ENCODE measurements around the gene TEX52.
A peak's percentile ranks its signal among the peaks of the same experiment; 100 is the strongest.
"Not testable (repeated sequence)": the region's sequence is repeated elsewhere in the genome, so short reads cannot be mapped to it uniquely, and the experiment has no call there.

The TEX52 gene

GRCh38 chr12:2864198-2864597 is 7.4 kb upstream of the TEX52 start:
- DNase-seq (ENCODE audit: low spot score), result no peak

DNA sequence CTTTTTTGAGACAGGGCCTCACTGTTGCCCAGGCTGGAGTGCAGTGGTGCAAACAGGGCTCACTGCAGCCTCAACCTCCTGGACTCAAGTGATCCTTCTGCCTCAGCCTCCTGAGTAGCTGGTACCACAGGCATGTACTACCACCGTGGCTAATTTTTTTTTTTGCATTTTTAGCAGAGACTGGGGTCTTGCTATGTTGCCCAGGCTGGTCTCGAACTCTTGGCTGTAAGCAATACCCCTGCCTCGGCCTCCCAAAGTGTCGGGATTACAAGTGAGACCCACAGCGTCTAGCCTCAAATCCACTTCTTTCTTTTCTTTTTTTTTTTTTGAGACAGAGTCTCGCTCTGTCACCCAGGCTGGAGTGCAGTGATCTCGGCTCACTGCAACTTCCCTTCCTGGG is 6.6 kb upstream of the TEX52 start:
- DNase-seq (ENCODE audit: low spot score), result not testable (repeated sequence)

GRCh38 chr12:2862876-2863275 is 6.0 kb upstream of the TEX52 start:
- DNase-seq (ENCODE audit: low spot score), result no peak

GRCh38 chr12:2860170-2860569 is 3.3 kb upstream of the TEX52 start:
- no peak for DNase-seq (ENCODE audit: low spot score)

DNA sequence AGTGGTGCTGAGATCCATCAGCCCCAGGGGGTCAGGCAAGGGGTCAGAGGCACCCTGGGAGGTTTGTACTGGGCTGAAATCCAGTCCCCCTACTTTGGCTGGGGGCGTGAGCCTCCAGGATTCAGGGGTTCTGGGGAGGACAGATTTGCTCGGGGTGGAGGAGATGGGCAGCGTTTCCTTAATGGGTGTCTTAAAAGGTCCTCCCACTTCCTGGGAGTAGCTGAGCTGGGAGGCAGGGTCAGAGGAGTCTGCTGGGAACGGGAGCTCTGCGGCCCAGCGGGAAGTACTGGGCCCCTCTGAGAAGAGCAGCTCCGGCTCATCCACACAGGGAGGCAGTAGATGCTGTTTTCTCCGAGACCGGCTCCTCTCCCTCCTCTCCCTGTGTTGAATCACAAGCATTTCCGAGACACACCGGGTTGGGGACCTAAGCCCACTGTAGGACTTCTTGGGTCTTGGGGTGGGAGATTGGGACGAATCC is 2.1 kb upstream of the TEX52 start:
- DNase-seq (ENCODE audit: low spot score), result no peak

GRCh38 chr12:2858334-2858733 is 1.5 kb upstream of the TEX52 start:
- no peak for DNase-seq (ENCODE audit: low spot score)

GRCh38 chr12:2857576-2857975 is 737 bp upstream of the TEX52 start:
- no peak for DNase-seq (ENCODE audit: low spot score)

DNA sequence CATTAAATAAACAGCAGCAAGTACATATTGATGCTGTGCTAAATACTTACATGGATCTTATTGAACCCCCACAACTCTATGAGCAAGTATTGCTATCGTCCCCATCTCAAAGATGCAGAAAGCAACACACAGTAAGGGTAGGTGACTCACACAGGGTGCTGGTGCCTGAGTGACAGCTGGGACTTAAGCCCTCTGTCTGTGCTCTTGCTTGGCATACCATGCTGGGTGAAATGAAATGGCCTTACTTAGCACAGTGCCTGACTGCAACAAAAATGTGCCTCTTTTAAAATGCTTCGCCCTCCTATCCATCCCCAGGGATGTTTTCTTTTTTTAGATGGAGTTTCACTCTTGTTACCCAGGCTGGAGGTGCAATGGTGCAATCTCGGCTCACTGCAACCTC is 788 bp downstream of the TEX52 start:
- DNase-seq (ENCODE audit: low spot score), result no peak

DNA sequence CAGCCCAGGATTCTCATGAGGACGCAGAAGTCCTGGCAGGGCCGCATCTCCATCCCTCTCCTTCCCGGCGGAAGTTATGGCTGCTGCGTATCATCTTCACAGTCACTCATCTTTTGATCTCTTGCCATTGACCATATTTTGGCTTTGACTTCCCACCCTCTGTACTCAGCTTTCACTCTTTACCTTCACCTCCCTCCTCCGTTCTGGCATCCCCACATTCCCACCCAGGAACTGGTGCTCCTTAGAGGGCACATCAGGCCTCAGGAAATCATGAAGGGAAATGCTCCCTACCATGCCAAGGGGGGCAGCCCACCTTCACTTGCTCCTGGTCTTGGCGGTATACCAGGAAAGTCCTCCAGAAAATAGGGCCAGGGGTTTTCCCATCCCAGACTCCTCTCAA is 1.3 kb downstream of the TEX52 start:
- no peak for DNase-seq (ENCODE audit: low spot score)

DNA sequence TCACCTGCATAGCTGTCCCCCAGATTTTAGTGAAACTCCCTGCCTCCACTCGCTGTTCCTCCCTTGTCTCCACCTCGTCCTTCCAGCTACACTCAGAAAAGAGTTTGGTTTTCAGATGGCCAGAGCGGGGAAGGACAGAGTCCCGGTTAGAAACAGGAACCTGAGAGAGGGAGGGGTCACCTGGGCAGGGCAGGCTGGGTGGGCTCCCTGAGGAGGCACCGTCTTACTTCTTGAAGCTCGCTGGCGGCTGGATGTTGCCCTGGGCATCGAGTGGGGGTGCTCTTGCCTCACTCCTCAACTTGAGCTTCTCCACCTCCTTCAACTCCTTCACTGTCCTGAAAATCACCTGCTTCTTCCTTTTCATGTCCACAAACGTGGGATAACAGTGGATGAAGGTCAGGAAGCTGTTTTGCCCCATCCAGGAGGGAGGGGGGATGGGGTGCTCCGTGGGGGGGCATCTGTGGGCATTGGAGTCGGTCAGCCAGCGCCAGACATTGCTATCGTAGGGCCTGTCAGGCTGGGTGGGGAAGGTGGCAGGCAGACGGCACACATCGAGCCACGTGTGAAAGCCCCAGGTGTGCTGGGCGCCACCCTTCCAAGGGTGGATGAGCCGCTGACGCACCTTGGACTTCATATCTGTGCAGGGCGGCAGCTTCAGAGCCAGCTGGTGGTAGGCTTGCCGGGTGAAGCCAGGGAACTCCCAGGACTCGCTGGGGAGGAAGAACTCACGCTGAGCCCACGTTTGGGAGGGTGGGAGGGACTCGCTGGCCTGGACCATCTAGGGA is 2.0 kb downstream of the TEX52 start:
- DNase-seq (ENCODE audit: low spot score), result no peak

DNA sequence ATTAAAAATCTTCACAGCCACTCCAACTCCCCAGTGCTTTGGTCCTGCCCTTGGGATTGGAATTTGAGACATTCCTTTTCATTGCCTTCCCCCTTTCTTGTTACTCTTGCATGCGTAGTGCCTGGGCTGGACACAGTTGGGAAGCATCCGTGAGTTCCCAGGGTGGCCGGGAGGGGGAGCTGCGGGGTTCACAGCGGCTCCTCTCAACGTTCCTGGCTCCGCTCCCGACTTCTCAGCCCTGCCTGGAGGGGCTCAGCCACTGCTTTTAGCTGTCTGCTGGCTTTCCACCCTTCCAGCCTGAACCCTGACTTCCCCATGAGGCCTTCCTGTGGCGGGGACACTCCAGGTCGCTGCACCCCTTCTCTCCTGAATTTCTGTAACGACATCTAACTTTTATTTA is 3.2 kb downstream of the TEX52 start:
- DNase-seq (ENCODE audit: low spot score), result peak; percentile 61

- no peak for DNase-seq (ENCODE audit: low spot score)
Measured at GRCh38 chr12:2851931-2852330, 4.9 kb downstream of the TEX52 start.

- no peak for DNase-seq (ENCODE audit: low spot score)
Measured at GRCh38 chr12:2845280-2845679, 11.6 kb downstream of the TEX52 start.

DNA sequence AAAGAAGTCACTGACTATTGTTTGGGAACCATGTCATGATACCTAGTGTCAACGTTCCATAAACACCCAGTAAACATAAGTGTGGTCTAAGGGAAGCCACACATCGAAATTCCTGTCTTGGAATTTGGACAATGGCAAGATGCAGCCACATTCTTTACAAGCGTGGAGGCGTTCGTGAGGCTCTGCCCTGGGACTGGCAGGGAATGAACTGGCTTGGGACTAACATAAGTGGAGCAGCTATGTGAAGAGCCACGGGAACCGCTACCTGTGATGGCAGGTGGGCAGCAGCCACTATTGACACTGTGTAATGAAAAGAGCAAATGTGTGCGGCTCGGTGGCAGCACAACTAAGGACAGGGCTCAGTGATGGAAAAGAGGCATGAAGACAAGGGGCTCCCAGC is 12.1 kb downstream of the TEX52 start:
- DNase-seq (ENCODE audit: low spot score), result no peak

DNA sequence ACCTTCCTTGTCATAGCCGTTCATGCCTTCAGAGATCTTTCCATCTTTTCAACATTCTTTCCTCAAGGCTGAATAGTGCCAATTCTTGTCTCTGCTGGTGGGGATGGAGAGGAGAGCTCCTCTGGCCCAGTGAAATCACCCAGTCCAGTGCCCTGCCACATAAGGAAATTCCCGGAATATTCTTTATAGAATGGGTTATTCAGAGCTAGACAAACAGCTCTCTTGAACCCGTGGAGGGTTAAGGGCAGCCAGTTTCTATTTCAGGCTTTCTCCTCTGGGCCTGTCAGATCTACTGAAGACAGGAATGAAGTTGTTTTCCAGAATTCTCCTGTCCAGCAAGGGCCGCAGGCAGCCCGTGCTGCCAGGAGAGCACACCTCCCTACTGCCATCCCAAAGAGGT is 13.9 kb downstream of the TEX52 start:
- no peak for DNase-seq (ENCODE audit: low spot score)

DNA sequence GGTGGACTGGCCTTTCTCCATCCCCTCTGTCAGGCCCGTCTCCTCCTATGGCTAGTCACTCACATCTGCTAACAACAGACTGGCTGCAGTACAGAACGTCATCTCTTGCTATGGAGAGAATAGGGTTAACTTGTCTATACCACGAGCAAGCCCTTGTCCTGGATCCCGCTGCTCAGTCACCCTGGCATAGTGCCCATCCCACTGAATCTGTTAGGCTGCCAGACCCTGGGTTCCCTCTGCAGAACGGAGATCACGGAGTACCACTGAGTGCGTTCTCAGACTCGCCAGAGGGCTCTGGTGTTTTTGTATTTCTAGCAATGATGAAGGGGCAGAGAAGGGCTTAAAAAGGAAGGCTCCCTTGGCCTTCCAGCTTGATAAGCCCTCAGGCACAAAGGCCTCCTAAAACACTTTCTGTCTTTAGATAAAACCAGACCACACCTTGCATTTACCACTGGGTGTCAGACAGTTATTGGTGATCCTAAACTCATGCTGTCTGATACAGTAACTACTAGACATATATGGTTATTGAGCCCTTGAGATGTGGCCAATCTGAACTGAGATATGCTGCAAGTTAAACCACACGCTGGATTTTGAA is 15.7 kb downstream of the TEX52 start:
- DNase-seq (ENCODE audit: low spot score), result peak; percentile 15

- DNase-seq (ENCODE audit: low spot score), result no peak
Measured at GRCh38 chr12:2836574-2836973, 20.3 kb downstream of the TEX52 start.

DNA sequence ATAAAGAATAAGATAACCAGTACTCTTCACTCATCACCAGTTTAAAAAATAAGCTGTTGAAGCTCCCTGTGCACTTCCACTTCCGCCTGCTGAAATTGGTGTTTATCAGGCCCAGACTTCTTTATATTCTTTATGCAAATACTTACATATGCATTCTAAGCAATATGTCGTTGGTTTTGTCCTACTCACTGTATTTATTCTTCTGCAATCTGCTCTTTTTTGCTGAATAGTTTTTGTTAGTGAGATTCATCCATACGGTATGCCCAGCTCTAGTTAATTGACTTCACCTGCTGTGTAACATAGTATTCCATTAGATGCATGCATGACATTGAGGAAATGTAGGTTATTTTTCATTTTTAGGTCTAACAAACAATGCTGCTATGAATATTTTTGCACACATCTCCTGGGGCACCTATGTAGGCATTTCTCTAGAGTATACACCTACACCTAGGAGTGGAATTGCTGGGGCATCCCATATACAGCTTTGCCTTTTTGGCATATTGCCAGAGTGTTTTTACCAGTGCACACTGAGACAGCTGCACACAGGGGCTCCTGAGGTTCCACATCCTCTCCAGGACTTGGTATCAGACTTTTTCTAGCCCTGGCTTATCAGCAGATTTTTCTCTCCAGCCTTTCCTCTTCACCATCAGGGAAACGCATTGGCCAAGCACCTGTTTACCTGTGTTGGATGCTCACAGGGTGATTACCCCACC is 21.0 kb downstream of the TEX52 start:
- no peak for DNase-seq (ENCODE audit: low spot score)

- DNase-seq (ENCODE audit: low spot score), result no peak
Measured at GRCh38 chr12:2834581-2835491, 22.0 kb downstream of the TEX52 start, which contains the start of gene NRIP2. TSS of gene NRIP2 (minus strand) at chr12:2835035. CDS start at chr12:2834983, 52 bp downstream.

DNA sequence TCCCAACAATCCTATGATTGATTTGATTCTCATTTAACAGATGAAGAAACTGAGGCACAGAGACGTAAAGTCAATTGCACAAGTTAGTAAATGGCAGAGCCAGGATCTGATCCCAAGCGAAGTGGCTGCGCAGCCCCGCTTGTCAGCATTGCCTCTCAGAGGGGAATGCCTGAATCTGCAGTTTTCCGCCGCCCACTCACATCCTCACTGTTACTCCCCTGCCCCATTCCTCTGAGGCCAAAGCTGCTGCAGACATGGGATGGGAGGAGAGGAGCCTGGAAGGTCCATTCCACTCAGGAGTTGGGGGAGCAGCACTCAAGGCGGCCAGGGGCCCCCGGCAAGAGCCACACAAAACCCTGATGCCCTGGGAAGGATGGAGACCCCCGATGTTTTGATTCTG is 23.0 kb downstream of the TEX52 start:
- DNase-seq (ENCODE audit: low spot score), result no peak

GRCh38 chr12:2833327-2833726 is 23.5 kb downstream of the TEX52 start:
- no peak for DNase-seq (ENCODE audit: low spot score)

DNA sequence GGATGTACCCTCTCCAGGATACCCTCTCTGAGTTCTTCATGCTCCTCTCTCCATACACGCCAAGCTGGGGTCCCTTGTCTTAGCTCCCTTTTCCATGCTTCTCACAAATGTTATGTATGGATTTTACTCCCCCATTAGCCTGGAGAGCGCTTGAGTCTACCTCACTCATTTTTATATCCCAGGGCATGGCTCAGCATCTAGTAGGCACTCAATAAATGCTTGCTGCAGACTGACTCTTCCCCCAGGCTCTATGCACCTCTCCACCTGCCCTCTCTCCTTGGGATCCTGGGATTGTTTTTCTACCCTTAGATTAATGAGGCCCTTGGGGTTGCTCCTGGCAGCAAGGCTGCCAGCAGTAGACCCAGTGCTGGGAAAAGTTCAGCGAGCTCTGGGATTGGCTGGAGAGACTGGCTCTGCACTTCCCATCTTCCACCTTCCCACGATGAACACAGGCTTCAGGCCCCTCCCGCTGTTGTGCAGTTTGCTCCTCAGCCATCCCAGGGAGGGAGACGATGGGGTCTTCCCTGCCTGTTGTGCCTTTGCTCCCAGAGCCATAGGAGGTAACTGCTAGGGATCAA is 24.2 kb downstream of the TEX52 start:
- no peak for DNase-seq (ENCODE audit: low spot score)

Measured in hematopoietic multipotent progenitor cell treated with erythropoietin and hydrocortisone succinate and interleukin-3 and kit ligand, for 17 days (in vitro differentiated cells).